Muscle layer of duodenum (tissue), 2 donors: ENCODE results near the gene HTRA3.

ENCODE experiments used
- H3K27ac ChIP-seq: one replicate; pipeline ENCODE4 v1.7.0; 2013; ENCODE audit warnings: mild to moderate bottlenecking, low read length
- H3K27me3 ChIP-seq: one replicate; pipeline ENCODE4 v1.7.0; 2013; ENCODE audit warnings: low read depth, mild to moderate bottlenecking, control low read depth, low read length
- H3K36me3 ChIP-seq, 2 donors: one replicate each; pipeline ENCODE4 v1.7.0; 2013; ENCODE audit warnings: low read length in 2 of 2, control low read depth in 1 of 2, mild to moderate bottlenecking in 1 of 2; ENCODE audit not compliant: insufficient read depth in 2 of 2, control insufficient read depth in 1 of 2
- H3K4me1 ChIP-seq, 2 donors: one replicate each; pipeline ENCODE4 v1.7.0; 2013; ENCODE audit warnings: low read length in 2 of 2, mild to moderate bottlenecking in 2 of 2, control low read depth in 1 of 2, moderate library complexity in 1 of 2; ENCODE audit not compliant: insufficient read depth in 2 of 2, control insufficient read depth in 1 of 2
- H3K4me3 ChIP-seq, 2 donors: one replicate each; pipeline ENCODE4 v1.7.0; 2013; ENCODE audit warnings: low read length in 2 of 2, low read depth in 1 of 2, mild to moderate bottlenecking in 1 of 2
- H3K9me3 ChIP-seq, 2 donors: one replicate each; pipeline ENCODE4 v1.7.0; 2013; ENCODE audit warnings: low read length in 2 of 2, control low read depth in 1 of 2, mild to moderate bottlenecking in 1 of 2; ENCODE audit not compliant: control insufficient read depth in 1 of 2
- donor health status: healthy.

The HTRA3 gene

DNA sequence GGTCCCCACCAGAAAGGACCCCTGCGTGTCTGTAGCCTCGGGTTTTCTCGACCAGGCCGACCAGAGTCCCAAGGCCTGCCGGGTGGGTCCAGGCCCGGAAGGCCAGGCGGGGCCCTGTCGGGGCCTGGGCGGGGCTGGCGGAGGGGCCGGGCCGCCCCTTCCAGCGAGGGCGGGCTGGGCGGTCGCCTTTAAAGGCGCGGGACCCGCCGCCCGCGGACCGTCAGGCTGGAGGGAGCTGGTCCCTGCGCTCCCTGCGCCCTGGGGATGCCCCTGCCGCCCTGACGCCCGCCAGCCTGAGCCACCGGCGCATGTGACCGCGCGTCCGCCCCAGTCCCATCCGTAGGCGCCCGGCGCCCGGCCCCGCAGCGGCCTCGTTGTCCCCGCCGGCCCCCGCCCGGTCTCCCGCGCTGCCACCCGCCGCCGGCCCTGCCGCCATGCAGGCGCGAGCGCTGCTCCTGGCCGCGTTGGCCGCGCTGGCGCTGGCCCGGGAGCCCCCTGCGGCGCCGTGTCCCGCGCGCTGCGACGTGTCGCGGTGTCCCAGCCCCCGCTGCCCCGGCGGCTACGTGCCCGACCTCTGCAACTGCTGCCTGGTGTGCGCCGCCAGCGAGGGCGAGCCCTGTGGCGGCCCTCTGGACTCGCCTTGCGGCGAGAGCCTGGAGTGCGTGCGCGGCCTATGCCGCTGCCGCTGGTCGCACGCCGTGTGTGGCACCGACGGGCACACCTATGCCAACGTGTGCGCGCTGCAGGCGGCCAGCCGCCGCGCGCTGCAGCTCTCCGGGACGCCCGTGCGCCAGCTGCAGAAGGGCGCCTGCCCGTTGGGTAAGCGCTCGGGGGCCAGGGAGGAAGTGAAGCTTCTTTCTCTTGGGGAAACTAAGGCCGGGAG is at the start of gene HTRA3:
Gene HTRA3 (plus strand): TSS at position 220 of the 883 bp plus-strand sequence. CDS start 215 bp downstream, at position 435.
- Histone ChIP-seq H3K4me3 (peak within 1 kb of the TSS; percentile 27 to 76), H3K27me3 (no peaks in the 10 kb centered on the region), H3K27ac (no peak within 1 kb of the TSS), H3K36me3 (no peaks in the 10 kb centered on the region), H3K4me1 (peaks cover 5 to 63% of the 10 kb centered on the region in 2 donors), H3K9me3 (no peaks in the 10 kb centered on the region)

DNA sequence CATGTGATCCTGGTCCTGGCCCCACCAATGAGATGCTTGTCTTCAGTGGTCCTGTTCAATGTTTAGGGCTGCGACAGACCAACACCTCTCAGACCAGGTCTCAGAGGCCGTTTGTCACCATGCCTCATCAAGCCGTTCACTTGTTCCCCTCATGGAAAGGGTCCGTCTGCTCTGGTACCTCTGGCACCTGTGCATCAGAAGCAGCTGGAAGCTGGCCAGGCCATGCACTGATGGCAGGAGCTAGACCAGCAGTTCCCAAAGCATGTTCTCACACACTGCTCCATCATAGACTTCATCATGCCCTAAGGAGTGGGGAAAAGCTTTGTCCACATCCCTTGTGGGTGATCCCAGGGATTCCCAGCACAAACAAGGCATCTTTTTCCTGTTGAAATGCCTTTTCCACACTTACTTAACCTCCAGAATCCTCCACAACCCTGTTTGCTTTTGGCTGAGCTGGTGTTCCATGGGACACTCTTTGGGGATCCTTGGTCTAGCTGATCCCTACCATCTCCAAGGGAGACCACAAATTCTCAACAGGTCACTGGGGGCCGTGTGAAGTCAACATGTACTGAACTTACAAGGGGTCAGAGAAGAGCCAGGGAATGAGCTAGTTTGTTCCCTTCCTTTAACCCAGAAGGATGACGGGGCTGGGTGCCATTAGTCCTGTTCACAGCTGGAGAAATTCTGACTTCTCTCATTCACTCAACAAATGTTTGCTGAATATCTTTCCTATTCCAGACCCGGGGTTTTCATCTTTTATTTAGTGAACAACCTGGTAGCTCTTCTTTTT is 48.7 kb upstream of the HTRA3 start:
- Histone ChIP-seq H3K4me1 (no peaks in the 10 kb centered on the region), H3K27ac (no peak overlapping the region), H3K4me3 (no peak overlapping the region), H3K9me3 (no peaks in the 10 kb centered on the region), H3K36me3 (peaks cover 0 to 5% of the 10 kb centered on the region in 2 donors), H3K27me3 (no peaks in the 10 kb centered on the region)

DNA sequence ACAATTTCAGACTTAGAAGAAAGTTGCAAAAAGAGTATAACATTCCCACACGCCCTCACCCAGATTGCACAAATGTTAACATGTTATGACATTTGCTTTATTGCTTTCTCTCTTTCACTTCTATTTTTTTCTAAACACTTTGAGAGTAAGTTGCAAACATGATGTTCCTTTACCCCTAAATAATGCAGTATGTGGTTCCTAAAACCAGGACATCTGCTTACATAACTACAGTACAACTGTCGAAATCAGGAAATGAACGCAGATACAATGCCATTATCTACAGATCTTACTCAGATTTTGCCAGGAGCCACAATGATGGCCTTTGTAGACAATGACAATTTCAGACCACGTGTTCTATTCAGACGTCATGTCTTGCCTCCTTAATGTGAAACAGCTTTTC is 48.1 kb upstream of the HTRA3 start:
- H3K36me3 ChIP-seq, result peaks cover 0 to 5% of the 10 kb centered on the region in 2 donors
- no peak overlapping the region for H3K27ac ChIP-seq
- no peaks in the 10 kb centered on the region for H3K9me3 ChIP-seq
- H3K27me3 ChIP-seq, result no peaks in the 10 kb centered on the region
- H3K4me1 ChIP-seq, result no peaks in the 10 kb centered on the region
- H3K4me3 ChIP-seq, result no peak overlapping the region

DNA sequence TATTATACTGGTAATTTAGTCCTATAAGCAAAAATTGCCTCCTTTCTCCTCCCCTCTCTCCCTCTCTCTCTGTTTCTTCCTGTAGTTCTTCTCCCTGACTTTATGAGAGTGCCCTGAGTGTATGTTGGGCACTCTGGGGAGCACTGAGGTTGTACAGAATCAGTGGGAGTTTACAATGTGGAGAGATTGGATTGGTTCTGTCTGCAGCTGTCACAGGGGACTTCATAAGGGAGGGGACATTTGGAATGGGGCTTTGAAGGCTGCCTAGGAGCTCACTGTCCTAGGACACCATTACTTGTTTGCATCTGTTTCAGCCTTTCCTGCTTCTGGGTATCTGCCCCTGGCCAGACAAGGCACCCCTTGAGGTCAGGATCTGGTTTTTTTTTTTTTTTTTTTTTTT is 47.6 kb upstream of the HTRA3 start:
- Histone ChIP-seq H3K9me3 (no peaks in the 10 kb centered on the region), H3K4me3 (no peak overlapping the region), H3K27me3 (no peaks in the 10 kb centered on the region), H3K27ac (no peak overlapping the region), H3K4me1 (no peaks in the 10 kb centered on the region), H3K36me3 (peaks cover 0 to 5% of the 10 kb centered on the region in 2 donors)

DNA sequence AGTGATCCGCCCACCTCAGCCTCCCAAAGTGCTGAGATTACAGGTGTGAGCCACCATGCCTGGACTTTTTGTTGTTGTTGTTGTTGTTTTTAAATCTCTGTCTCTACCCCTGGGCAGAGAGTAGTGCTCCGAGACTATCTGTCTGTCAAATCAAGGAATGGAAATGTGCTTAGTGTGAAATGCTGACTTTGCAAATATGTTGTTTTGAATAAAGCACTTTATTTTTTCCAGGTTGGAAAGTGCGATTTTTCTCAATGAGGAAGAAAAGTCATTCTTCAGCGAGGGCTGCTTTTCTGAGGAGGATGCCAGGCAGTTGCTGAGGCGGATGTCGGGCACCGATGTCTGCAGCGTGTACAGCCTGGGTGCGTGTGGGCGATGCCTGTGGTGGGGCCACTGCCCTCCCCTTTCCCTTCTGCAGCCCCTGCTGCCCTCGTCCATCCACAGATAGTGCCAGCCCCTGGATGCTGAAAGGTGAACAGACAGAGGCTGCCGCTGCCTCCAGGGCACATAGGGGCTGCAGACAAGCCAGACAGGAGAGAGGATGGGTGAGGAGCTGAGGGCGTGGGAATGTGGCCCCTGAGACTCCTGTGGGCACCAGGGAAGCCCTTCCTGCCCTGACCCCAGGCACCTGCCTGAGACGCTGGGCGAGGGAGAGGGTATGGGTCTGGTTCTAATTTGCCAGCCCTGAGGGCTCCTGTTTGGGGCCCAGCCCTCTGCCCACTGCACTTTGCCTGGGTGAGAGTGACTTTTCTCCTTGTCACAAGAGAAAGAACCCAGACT is 46.8 kb upstream of the HTRA3 start:
- peaks cover 0 to 1% of the 10 kb centered on the region in 2 donors for H3K4me1 ChIP-seq
- H3K27me3 ChIP-seq, result no peaks in the 10 kb centered on the region
- H3K36me3 ChIP-seq, result peaks cover 0 to 5% of the 10 kb centered on the region in 2 donors
- no peak overlapping the region for H3K4me3 ChIP-seq
- H3K27ac ChIP-seq, result no peak overlapping the region
- H3K9me3 ChIP-seq, result no peaks in the 10 kb centered on the region

DNA sequence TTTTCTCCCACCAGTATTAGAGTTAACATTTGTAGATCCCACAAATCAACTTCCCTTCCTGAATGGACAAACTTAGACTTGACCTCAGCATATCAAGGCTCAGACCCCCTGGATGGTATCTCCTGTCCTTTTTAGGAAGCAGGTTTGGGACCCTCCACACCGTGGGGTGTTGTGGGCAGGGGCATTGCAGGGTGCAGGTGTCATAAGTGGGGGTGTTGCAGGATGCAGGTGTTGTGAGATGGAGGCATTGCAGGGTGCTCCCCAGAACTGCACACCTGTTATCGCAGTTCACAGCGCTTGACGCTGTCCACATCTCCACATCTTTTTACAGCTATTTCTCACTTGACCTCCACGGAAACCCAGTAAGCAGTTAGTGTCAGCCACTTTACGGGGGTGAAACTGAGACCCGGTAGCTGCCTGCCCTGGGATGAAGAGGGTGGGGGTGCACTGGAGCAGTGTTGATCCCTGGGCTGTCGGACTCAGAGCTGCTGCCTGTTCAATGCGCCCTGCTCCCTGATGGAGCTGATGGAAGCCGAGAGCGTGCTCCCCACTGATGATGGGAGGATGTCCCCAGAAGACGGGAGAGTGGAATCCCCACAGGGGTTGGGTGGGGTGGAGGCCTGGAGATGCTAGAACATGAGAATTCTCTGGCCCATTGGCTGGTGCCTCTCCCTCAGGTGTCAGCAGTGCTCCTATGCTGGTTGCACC is 45.1 kb upstream of the HTRA3 start:
- Histone ChIP-seq H3K4me3 (no peak overlapping the region), H3K36me3 (peaks cover 0 to 5% of the 10 kb centered on the region in 2 donors), H3K4me1 (peaks cover 0 to 11% of the 10 kb centered on the region in 2 donors), H3K27me3 (no peaks in the 10 kb centered on the region), H3K9me3 (no peaks in the 10 kb centered on the region), H3K27ac (no peak overlapping the region)

DNA sequence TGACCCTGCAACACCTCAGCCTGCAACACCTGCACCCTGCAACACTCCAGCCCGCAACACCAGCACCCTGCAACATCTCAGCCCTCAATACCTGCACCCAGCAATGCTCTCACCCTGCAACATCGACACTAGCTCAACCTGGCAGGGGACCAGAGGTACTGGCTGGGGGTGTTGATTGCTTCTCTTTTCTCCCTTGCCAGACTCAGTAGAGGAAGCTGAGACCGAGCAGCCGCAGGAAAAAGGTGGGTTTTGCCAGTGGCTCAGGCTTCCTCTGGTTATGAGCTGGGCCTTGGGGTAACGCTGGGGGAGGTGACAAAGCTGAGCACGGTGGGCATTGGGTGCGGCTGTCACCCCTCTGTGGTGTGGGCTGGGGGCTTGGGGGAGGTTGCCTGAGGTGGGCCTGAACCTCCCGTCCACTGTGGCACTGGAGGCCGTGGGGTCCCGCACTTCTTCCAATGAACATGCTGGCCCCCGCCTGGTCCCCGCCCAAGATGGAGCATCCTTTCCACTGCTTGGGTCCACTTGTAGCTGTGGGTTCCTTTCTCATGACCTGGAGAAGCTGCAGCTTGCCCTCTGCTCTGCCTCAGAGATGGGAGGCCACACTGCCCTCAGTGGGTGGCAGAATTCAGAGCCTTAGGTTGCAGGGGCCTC is 44.5 kb upstream of the HTRA3 start:
- Histone ChIP-seq H3K9me3 (no peaks in the 10 kb centered on the region), H3K27me3 (no peaks in the 10 kb centered on the region), H3K4me1 (peaks cover 0 to 11% of the 10 kb centered on the region in 2 donors), H3K36me3 (peaks cover 0 to 5% of the 10 kb centered on the region in 2 donors), H3K4me3 (no peak overlapping the region), H3K27ac (no peak overlapping the region)

DNA sequence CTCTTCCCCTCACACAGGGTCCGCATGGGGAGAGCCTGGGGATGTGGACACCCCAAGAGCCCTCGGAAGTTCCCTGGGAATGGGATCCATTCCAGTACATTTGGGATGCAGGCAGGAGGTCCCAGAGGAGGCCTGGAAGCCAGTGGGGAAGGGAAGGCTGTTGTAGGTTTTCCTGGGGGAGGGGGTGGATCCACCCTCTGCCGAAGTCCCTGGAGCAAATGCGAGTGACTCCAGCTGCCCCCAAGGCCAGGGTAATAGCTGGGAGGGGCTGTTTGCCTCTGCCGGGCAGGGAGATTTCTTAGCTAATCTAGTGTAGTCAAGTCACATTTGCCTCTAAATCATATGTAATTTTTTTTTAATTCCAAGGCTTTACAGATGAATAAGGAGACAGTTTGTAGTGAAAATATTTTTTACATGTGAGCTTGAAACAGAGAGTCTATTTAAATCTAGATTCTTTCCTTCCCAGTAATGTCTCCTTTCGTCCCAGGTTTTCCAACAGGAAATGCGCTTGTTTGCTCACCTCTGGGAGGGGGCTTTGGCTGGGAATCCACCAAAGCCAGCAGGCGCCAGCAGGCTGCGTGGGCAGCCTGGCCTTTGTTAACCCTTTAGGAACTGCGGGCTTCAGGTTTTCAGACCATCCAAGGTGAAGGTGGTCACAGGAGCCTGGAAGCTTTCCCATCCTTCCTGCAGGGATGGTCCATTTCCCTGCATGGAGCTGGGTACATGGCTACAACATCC is 43.7 kb upstream of the HTRA3 start:
- Histone ChIP-seq H3K36me3 (peaks cover 0 to 5% of the 10 kb centered on the region in 2 donors), H3K4me1 (peaks cover 0 to 11% of the 10 kb centered on the region in 2 donors), H3K27ac (no peak overlapping the region), H3K4me3 (no peak overlapping the region), H3K9me3 (no peaks in the 10 kb centered on the region), H3K27me3 (no peaks in the 10 kb centered on the region)

DNA sequence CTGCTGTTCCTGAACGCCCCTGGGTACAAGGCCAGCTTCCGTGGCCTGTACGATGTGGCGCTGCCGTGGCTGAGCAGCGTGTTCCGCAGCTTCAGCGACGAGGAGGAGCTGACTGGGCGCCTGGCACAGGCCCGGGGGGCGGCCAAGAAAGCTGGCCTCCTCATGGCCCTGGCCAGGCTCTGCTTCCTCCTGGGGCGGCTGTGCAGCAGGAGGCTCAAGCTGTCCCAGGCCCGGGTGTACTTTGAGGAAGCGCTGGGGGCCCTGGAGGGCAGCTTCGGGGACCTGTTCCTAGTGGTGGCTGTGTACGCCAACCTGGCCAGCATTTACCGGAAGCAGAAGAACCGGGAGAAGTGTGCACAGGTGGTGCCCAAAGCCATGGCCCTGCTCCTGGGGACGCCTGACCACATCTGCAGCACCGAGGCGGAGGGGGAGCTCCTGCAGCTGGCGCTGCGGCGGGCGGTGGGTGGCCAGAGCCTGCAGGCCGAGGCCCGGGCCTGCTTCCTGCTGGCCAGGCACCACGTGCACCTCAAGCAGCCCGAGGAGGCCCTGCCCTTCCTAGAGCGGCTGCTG is 42.3 kb upstream of the HTRA3 start:
- Histone ChIP-seq H3K36me3 (peaks cover 0 to 5% of the 10 kb centered on the region in 2 donors), H3K9me3 (no peaks in the 10 kb centered on the region), H3K27me3 (no peaks in the 10 kb centered on the region), H3K4me1 (peaks cover 0 to 11% of the 10 kb centered on the region in 2 donors), H3K4me3 (no peak overlapping the region), H3K27ac (no peak overlapping the region)
